Measurements from ENCODE around the gene ANKS1B.

ANKS1B gene

DNA sequence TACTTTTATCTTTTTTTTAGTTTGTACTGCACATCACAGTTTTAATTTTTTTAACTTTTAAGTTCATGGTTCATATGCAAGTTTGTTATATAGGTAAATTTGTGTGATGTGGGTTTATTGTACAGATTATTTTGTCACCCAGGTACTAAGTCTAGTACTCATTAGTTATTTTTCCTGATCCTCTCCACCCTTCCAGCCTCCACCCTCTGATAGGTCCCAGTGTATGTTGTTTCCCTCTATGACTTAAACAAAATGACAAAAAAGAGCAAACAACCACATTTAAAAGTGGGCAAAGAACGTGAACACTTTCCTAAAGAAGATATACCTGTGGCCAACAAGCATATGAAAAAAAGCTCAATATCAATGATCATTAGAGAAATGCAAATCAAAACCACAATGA is 273.5 kb downstream of the ANKS1B start:
- TF ChIP-seq, protein P1, sequence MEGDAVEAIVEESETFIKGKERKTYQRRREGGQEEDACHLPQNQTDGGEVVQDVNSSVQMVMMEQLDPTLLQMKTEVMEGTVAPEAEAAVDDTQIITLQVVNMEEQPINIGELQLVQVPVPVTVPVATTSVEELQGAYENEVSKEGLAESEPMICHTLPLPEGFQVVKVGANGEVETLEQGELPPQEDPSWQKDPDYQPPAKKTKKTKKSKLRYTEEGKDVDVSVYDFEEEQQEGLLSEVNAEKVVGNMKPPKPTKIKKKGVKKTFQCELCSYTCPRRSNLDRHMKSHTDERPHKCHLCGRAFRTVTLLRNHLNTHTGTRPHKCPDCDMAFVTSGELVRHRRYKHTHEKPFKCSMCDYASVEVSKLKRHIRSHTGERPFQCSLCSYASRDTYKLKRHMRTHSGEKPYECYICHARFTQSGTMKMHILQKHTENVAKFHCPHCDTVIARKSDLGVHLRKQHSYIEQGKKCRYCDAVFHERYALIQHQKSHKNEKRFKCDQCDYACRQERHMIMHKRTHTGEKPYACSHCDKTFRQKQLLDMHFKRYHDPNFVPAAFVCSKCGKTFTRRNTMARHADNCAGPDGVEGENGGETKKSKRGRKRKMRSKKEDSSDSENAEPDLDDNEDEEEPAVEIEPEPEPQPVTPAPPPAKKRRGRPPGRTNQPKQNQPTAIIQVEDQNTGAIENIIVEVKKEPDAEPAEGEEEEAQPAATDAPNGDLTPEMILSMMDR (IDR thresholded peaks at IDR 0.05; ENCODE audit: control insufficient read depth, extremely low read depth, insufficient read depth): no peak
- no peak for DNase-seq (ENCODE audit: low read depth)
- no peak overlapping the region for H3K4me3 ChIP-seq (ENCODE audit: low read depth, low read length)

DNA sequence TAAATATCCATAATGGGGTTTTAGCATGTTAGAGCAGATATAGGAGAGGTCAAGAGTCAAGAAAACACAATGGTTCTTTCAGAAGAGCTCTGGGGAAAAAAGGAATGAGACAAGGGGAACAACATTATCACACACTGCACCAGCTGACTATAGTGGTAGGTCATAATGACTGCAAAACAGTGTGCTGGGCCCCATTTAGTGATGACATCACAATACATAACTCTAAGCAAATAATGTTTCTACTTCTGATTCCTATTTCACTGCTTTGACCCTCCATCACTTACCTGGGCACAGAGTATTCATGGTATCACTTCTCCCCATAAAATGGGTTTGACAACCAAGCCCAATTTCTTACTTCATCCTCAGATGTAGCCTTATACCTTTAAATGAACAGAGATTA is 275.1 kb downstream of the ANKS1B start:
- TF ChIP-seq, protein P1 (IDR thresholded peaks at IDR 0.05; ENCODE audit: control insufficient read depth, extremely low read depth, insufficient read depth): no peak
- DNase-seq (ENCODE audit: low read depth): no peak
- H3K4me3 ChIP-seq (ENCODE audit: low read depth, low read length): no peak overlapping the region

DNA sequence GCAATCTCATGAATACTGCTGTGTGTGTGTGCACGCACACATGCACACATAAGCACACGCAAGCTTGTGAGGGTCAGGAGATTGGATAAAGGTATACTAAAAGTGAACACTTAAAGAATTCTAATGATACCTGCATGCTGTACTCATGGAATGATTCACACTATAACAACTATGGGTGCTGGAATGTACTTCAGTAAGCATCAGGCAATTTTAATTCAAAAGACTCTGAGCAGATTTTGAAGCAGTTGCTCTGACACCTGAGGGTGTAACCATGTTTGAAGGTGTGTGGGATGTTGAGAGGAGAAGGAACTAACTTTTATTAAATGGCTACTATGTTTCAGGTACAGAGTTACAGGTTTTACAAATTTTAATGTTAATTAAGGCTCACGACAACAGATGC is 275.6 kb downstream of the ANKS1B start:
- H3K4me3 ChIP-seq (ENCODE audit: low read depth, low read length): no peak overlapping the region
- DNase-seq (ENCODE audit: low read depth): no peak

DNA sequence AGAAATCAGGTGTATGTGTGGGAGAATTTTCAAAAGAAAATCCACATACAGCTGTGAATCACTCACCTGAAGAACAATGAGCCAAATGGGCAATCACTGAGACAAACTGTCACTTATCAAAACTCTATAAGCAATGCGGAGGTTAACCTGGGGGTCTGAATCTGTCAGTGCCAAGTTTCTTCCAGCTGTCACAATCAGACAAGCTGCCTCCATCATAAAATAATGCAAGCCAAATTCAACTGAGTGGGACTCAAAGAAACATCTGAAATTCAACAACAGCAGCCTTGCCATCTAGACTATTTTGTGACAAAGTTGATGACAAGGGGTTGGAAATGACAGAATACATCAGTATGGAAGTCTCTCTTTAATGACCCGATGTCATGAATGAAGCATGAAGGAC is 276.9 kb downstream of the ANKS1B start:
- no peak for DNase-seq (ENCODE audit: low read depth)
- TF ChIP-seq, protein P1 (IDR thresholded peaks at IDR 0.05; ENCODE audit: control insufficient read depth, extremely low read depth, insufficient read depth): no peak
- no peak overlapping the region for H3K4me3 ChIP-seq (ENCODE audit: low read depth, low read length)

More for the DNA sequence above, 275.6 kb downstream of the ANKS1B start:
- TF ChIP-seq, protein P1 (IDR thresholded peaks at IDR 0.05; ENCODE audit: control insufficient read depth, extremely low read depth, insufficient read depth): no peak

DNA sequence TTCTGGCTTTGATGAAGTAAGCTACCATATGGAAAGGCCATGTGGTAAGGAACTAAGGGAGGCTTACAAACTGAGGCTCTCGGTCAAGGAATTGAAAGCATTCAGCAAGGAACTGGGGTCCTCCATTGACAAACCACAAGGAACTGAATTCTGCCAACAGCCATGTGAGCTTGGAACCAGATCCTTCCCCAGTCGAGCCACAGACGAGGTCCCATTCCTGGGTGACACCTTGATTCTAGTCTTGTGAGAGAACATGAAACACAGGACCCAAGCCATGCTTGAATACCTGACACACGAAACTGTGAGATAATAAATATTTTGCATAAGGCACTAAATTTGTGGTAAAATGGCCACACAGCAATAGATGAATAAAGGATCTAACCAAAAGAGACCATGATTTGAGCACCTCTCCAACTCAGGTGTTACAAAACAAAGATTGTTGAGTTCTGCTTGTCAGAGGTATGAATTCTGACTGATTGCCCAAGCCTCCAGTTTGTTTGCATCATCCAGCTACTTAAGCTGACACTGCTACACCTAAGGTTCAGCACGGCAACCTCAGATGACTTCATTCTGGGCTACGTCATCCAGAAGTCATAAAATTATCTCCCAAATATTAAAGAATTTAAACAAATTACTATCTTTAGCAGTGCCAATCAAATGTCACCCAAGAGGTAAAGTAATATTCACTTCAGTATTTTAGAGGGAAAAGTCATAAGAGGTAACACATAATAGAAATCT is 277.8 kb downstream of the ANKS1B start:
- TF ChIP-seq, protein P1 (IDR thresholded peaks at IDR 0.05; ENCODE audit: control insufficient read depth, extremely low read depth, insufficient read depth): no peak
- DNase-seq (ENCODE audit: low read depth): no peak
- H3K4me3 ChIP-seq (ENCODE audit: low read depth, low read length): no peak overlapping the region

DNA sequence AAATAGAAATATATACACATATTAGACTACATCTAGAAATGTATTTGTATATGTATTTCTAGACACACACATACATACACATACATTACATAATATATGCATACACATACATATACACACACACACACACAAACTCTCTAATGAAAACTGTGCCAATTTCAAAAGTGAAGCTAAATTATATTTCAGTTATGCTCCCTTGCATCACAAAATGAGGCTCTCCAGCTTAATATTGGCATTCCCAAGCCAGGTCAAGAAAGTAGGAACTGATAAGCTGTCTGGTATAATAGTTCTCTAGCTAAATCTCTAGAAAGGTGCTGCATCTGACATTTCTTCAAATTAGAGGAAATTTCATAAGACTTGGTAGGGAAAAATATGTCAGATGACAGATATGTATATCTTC is 280.3 kb downstream of the ANKS1B start:
- no peak for DNase-seq (ENCODE audit: low read depth)
- no peak overlapping the region for H3K4me3 ChIP-seq (ENCODE audit: low read depth, low read length)
- TF ChIP-seq, protein P1 (IDR thresholded peaks at IDR 0.05; ENCODE audit: control insufficient read depth, extremely low read depth, insufficient read depth): no peak

DNA sequence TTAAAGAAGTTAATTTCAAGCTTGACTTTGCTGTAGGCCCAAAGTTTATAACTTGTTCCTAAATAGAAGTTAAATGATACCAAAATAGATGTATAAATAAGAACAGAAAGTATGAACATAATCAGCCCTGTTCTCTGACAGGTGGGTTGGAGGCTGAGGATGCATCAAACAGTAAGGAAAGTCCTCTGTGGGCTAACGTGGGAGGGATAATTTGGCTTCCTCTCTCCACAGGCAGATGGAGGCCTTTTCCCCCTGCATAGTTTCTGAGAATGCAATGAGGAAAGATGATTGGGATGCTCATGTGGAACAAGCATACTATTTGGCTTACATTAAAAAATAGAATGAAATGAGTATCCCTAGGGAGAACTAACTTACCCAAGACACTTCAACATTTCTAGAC is 280.7 kb downstream of the ANKS1B start:
- TF ChIP-seq, protein P1 (IDR thresholded peaks at IDR 0.05; ENCODE audit: control insufficient read depth, extremely low read depth, insufficient read depth): no peak
- no peak overlapping the region for H3K4me3 ChIP-seq (ENCODE audit: low read depth, low read length)
- no peak for DNase-seq (ENCODE audit: low read depth)
